NT2/D1 (cell line): Measurements from ENCODE around the gene YPEL2.

Source experiments
- YY1 ChIP-seq: IDR thresholded peaks from 2 replicates; pipeline ENCODE4 v1.6.1; 2011; ENCODE audit not compliant: insufficient read length, insufficient read depth
- ZNF274 ChIP-seq: IDR thresholded peaks from 2 replicates; pipeline ENCODE4 v1.6.1; 2011; ENCODE audit warnings: mild to moderate bottlenecking, low read depth, low read length

DNA sequence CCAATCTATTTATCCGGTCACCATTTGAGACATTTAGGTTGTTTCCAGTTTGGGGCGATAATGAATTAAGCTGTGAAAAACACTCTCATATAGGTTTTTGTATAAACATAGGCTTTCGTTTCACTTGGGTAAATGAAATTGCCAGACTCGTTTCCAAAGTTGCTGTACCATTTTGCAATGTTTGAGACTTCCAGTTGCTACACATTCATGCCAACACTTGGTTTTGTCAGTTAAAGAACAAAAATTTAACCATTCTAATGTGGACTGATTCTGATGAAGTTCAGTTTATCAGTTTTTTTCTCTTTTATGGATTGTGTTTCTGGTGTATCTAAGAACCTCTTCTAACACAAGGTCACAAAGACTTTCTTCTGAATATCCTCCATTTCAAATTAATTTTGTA lies 52.4 kb downstream of the YPEL2 start:
- TF ChIP-seq ZNF274 (no peak), YY1 (no peak)
